A673 (cell line): ENCODE data around the gene CXorf49. TPM values are rescaled to one million over a fixed set of nuclear protein-coding genes. Genes with fewer than 3 reads are reported as not detected.
"Not testable (repeated sequence)": the region's sequence is repeated elsewhere in the genome, so short reads cannot be mapped to it uniquely, and the experiment has no call there.

Experiments used
- Bru-seq: library from RNA; stranded (reverse); fragments of 400-500 nt; gene quantifications from one replicate; lab custom pipeline; 2021; lab: Mats Ljungman, UMichigan
- BruChase-seq, 2 experiments: library from RNA; stranded (reverse); fragments of 400-500 nt; gene quantifications; one replicate each; lab custom pipeline; 2021; lab: Mats Ljungman, UMichigan
- BruUV-seq: library from RNA; stranded (reverse); fragments of 400-500 nt; replicated peaks from 2 replicates; lab custom pipeline; 2021; lab: Mats Ljungman, UMichigan
- CTCF ChIA-PET: fragments of 300-600 bp; sonication (Branson Sonifier 250); formaldehyde crosslinking; loops from one replicate; lab custom pipeline; 2022; ENCODE audit warnings: antibody characterized with exemption; lab: Charles Lee
- POLR2A ChIA-PET: fragments of 300-600 bp; sonication (Branson Sonifier 250); formaldehyde crosslinking; loops from one replicate; lab custom pipeline; 2022; ENCODE audit warnings: antibody characterized with exemption; ENCODE audit not compliant: low non-redundant PET; lab: Charles Lee
- DNase-seq: peaks from one replicate; pipeline ENCODE4 v3.0.0-alpha.2; 2015; ENCODE audit warnings: low spot score
- H3K27ac ChIP-seq: fragments of 200-600 bp; sonication (generic); 2 replicates; pipeline ENCODE4 v1.5.1; 2016; ENCODE audit warnings: mixed run types, low read depth, mild to moderate bottlenecking, mixed read lengths, antibody characterized with exemption, low read length; ENCODE audit not compliant: poor library complexity, severe bottlenecking
- H3K27me3 ChIP-seq: fragments of 200-600 bp; sonication (generic); replicated peaks from 2 replicates; pipeline ENCODE4 v1.6.1; 2017; ENCODE audit warnings: mixed run types, low read depth, mild to moderate bottlenecking, mixed read lengths, antibody characterized with exemption, low read length; ENCODE audit not compliant: insufficient read depth, poor library complexity
- H3K36me3 ChIP-seq: fragments of 200-600 bp; sonication (generic); 2 replicates; pipeline ENCODE4 v1.6.1; 2016; ENCODE audit warnings: mixed run types, mild to moderate bottlenecking, mixed read lengths, antibody characterized with exemption, low read length; ENCODE audit not compliant: insufficient read depth, poor library complexity, severe bottlenecking
- H3K4me1 ChIP-seq: fragments of 200-600 bp; sonication (generic); 2 replicates; pipeline ENCODE4 v1.6.1; 2017; ENCODE audit warnings: mixed run types, mild to moderate bottlenecking, mixed read lengths, antibody characterized with exemption, low read length; ENCODE audit not compliant: insufficient read depth, poor library complexity, severe bottlenecking
- H3K4me3 ChIP-seq: fragments of 200-600 bp; sonication (generic); 2 replicates; pipeline ENCODE4 v1.5.1; 2016; ENCODE audit warnings: low read depth, mixed run types, mild to moderate bottlenecking, mixed read lengths, low read length; ENCODE audit not compliant: poor library complexity, severe bottlenecking
- H3K9me3 ChIP-seq: fragments of 200-600 bp; sonication (generic); 2 replicates; pipeline ENCODE4 v1.6.1; 2016; ENCODE audit warnings: mixed run types, low read depth, mild to moderate bottlenecking, mixed read lengths, antibody characterized with exemption, low read length; ENCODE audit not compliant: poor library complexity, severe bottlenecking
- intact Hi-C: fragments of 100-400 bp; cut with micrococcal nuclease; formaldehyde crosslinking; loops from one replicate; pipeline ENCODE4 v1.10.0; 2022; ENCODE audit not compliant: unreplicated experiment
- long read RNA-seq: library from polyadenylated mRNA; stranded (forward); transcript quantifications from one replicate; pipeline ENCODE4 v2.0.0, GENCODE V29; 2022
- total RNA-seq: library from RNA; stranded (reverse); gene quantifications from 2 replicates; pipeline ENCODE4 v1.2.3, GENCODE V29; 2021

CXorf49 gene
- total RNA-seq (not detected in 2 replicates), Bru-seq, nascent RNA (not detected), BruChase-seq, experiment 1, labeled RNA remaining after a 2-hour chase (not detected), BruChase-seq, experiment 2, labeled RNA remaining after a 6-hour chase (not detected)
- long read RNA-seq: 0 reads

DNA sequence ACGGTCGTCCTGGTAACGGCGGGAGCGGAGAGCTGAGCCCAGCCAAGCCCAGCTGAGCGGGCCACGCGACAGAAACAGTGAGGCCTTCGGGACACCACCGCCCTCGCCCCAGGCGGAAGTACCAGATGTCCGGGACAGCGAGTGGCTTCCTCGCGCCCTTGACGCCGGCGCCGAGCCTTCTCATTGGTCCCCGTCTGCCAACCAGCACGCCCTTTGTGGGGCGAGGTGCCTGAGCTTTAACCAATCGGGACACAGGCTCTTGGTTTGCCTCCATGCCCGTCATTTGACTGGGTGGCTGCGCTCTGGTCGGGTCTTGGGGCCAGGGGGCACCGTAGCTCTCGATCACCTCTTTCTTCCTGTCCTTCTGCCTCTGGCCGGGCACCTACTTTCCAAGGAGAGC is at the start of gene CXorf49:
Gene CXorf49, minus strand, starts transcription at position 101 of the 400 bp plus-strand sequence. CDS start 134 bp downstream, outside the sequence.
- BruUV-seq, intact Hi-C loops, H3K27ac ChIP-seq, H3K4me1 ChIP-seq, DNase-seq, H3K36me3 ChIP-seq, H3K4me3 ChIP-seq, POLR2A ChIA-PET, H3K27me3 ChIP-seq, H3K9me3 ChIP-seq, CTCF ChIA-PET: not testable (repeated sequence)

DNA sequence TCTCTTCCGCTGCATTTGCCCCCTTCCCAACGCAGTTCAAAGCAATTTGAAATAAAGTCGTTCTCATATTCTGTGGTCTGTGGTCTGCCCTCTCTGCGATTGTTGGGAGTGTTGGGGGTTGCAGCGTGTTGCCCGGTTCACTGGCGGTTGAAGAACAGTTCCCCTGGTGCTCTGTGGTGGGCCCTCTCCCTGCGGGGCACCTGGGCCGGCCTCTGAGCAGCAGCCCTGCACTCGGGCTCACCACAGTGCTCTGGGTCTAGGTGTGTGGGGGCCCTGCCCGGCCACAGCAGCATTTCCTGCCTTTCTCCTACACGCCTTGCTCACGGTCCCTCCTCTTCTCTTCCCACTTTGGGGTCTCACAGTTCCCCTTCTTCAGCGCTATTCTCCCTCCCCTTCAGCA is 49.0 kb upstream of the CXorf49 start:
- H3K4me3 ChIP-seq, H3K36me3 ChIP-seq, BruUV-seq, H3K27me3 ChIP-seq, intact Hi-C loops, CTCF ChIA-PET, H3K27ac ChIP-seq, H3K9me3 ChIP-seq, H3K4me1 ChIP-seq, DNase-seq, POLR2A ChIA-PET: not testable (repeated sequence)

DNA sequence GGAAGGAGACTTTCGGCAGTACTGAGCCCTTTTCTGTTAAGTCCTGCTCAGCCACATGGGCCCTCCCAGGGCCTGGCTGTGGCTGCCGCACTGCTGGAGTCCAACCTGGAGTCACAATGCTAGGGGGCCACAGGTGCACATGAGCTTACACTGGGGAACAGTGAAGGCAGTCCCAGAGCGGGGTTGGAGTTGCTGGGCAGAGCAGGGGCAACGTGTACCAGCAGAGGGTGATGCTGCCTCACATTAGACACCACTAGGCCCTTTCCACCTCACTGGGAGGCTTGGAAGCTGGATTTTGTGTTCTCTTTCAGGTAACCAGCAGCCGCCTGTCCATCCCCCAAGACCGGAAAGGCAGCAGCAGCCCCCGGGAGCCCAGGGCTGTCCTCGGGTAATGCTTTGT is 47.5 kb upstream of the CXorf49 start:
- H3K27ac ChIP-seq, H3K4me3 ChIP-seq, POLR2A ChIA-PET, DNase-seq, intact Hi-C loops, H3K4me1 ChIP-seq, H3K27me3 ChIP-seq, BruUV-seq, H3K9me3 ChIP-seq, H3K36me3 ChIP-seq, CTCF ChIA-PET: not testable (repeated sequence)

DNA sequence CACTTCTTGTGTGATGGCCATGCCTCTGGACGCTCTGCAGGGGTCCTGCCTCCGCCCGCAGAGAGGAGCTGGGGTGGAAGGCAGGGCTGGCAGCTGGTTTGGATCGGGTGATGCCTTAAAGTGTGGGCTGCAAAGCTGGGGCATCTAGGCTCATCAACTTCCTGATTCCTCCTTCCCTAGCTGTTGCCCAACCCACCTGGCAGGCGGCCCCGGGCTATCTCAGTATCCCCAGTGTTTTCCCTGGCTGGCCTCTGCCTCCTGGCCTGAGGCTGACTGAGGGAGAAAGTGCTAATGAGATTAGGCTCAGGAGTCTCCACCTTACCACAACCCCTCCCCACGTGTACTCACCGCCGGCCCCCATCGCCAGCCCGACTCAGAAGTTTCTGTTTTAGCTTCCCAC is 46.7 kb upstream of the CXorf49 start:
- H3K27ac ChIP-seq, H3K4me3 ChIP-seq, POLR2A ChIA-PET, CTCF ChIA-PET, DNase-seq, intact Hi-C loops, H3K36me3 ChIP-seq, H3K9me3 ChIP-seq, H3K27me3 ChIP-seq, H3K4me1 ChIP-seq, BruUV-seq: not testable (repeated sequence)

DNA sequence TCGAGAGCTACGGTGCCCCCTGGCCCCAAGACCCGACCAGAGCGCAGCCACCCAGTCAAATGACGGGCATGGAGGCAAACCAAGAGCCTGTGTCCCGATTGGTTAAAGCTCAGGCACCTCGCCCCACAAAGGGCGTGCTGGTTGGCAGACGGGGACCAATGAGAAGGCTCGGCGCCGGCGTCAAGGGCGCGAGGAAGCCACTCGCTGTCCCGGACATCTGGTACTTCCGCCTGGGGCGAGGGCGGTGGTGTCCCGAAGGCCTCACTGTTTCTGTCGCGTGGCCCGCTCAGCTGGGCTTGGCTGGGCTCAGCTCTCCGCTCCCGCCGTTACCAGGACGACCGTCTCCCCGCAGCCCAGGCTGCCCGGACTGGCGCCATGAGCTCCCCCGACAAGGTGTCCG is 45.0 kb upstream of the CXorf49 start, which contains the start of gene CXorf49B:
Gene CXorf49B, plus strand, starts transcription at position 301 of the 400 bp plus-strand sequence. Its CDS starts 75 bp downstream, at position 376.
- intact Hi-C loops: not testable (repeated sequence)

DNA sequence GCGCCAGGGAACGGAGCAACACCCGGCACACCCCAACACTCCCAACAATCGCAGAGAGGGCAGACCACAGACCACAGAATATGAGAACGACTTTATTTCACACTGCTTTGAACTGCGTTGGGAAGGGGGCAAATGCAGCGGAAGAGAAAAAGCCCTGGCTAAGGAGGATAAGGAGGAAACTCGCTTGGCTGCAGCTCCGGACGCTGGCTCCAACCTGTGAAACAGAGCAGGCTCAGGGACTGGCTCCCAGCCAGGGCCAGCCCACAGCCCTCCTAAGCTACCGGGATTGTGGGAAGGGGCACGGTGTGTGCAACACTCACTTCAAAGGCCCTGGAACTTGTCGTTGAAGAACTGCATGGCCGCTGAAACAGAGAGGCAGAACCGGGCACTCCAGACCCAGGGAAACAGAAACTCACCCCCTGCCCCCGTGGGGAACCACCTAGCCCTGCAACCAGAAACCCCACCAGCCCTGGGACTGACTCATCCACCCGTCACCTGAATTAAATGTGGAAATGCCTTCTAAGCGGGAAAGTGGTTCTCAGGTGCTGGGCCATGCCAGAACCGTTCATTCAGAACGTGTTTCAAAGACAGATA is 42.7 kb upstream of the CXorf49 start:
- BruUV-seq, H3K4me1 ChIP-seq, H3K4me3 ChIP-seq, H3K27ac ChIP-seq, H3K27me3 ChIP-seq, POLR2A ChIA-PET, intact Hi-C loops, DNase-seq, H3K9me3 ChIP-seq, CTCF ChIA-PET, H3K36me3 ChIP-seq: not testable (repeated sequence)

More for the DNA sequence above, 45.0 kb upstream of the CXorf49 start, which contains the start of gene CXorf49B:
- H3K27ac ChIP-seq, DNase-seq, H3K27me3 ChIP-seq, BruUV-seq, H3K9me3 ChIP-seq, POLR2A ChIA-PET, CTCF ChIA-PET, H3K4me3 ChIP-seq, H3K4me1 ChIP-seq, H3K36me3 ChIP-seq: not testable (repeated sequence)

DNA sequence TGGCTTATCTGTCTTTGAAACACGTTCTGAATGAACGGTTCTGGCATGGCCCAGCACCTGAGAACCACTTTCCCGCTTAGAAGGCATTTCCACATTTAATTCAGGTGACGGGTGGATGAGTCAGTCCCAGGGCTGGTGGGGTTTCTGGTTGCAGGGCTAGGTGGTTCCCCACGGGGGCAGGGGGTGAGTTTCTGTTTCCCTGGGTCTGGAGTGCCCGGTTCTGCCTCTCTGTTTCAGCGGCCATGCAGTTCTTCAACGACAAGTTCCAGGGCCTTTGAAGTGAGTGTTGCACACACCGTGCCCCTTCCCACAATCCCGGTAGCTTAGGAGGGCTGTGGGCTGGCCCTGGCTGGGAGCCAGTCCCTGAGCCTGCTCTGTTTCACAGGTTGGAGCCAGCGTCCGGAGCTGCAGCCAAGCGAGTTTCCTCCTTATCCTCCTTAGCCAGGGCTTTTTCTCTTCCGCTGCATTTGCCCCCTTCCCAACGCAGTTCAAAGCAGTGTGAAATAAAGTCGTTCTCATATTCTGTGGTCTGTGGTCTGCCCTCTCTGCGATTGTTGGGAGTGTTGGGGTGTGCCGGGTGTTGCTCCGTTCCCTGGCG is 2.3 kb upstream of the CXorf49 start:
- H3K27ac ChIP-seq, POLR2A ChIA-PET, CTCF ChIA-PET, H3K9me3 ChIP-seq, H3K36me3 ChIP-seq, intact Hi-C loops, DNase-seq, H3K27me3 ChIP-seq, BruUV-seq, H3K4me1 ChIP-seq, H3K4me3 ChIP-seq: not testable (repeated sequence)
